HepG2 (cell line): ENCODE results near the gene SNRNP27. TPM values are rescaled to one million over a fixed set of nuclear protein-coding genes. Genes with fewer than 3 reads are reported as not detected.

Experiments
- DPF2 ChIP-seq: sonication (generic); formaldehyde crosslinking; IDR thresholded peaks from 2 replicates; pipeline ENCODE4 v1.4.0; 2020; ENCODE audit warnings: mild to moderate bottlenecking, low read depth, missing genetic modification reagents, borderline replicate concordance
- GTF3A ChIP-seq: sonication (generic); formaldehyde crosslinking; conservative IDR thresholded peaks from 2 replicates; pipeline ENCODE4 v1.4.0; 2020; ENCODE audit warnings: mild to moderate bottlenecking, missing genetic modification reagents
- HMG20A ChIP-seq: IDR thresholded peaks from 2 replicates; pipeline ENCODE4 v1.6.1; 2016; ENCODE audit warnings: borderline replicate concordance
- HOMEZ ChIP-seq: IDR thresholded peaks from 2 replicates; pipeline ENCODE4 v1.6.1; 2016; ENCODE audit warnings: low read depth
- KLF16 ChIP-seq, 2 experiments: sonication (generic) in 1 of 2; formaldehyde crosslinking in 1 of 2; IDR thresholded peaks; 2 replicates each; pipeline versions ENCODE4 v1.6.1 to v1.8.0; 2016 to 2023; ENCODE audit warnings: missing genetic modification reagents in 2 of 2, missing compliant biosample characterization in 1 of 2
- LCORL ChIP-seq, 2 experiments: fragments of 450-650 bp in 1 of 2; sonication (generic) in 1 of 2; formaldehyde crosslinking in 1 of 2; IDR thresholded peaks; 2 replicates each; pipeline versions ENCODE4 v1.5.0 to v1.6.1; 2017 to 2020; ENCODE audit warnings: antibody characterized with exemption in 1 of 2, missing genetic modification reagents in 1 of 2
- MXD3 ChIP-seq: IDR thresholded peaks from 2 replicates; pipeline ENCODE4 v1.6.1; 2016; ENCODE audit warnings: mild to moderate bottlenecking, missing biosample characterization, missing genetic modification reagents
- NFIB ChIP-seq: sonication (generic); formaldehyde crosslinking; IDR thresholded peaks from 2 replicates; pipeline ENCODE4 v1.9.0; 2021; ENCODE audit warnings: missing genetic modification reagents, mild to moderate bottlenecking, borderline replicate concordance
- NFRKB ChIP-seq: fragments of 450-650 bp; IDR thresholded peaks from 2 replicates; pipeline ENCODE4 v1.6.1; 2017
- RBFOX2 ChIP-seq: fragments of 200-400 bp; formaldehyde crosslinking; IDR thresholded peaks from 2 replicates; pipeline ENCODE4 v1.6.1; 2017; ENCODE audit warnings: low read depth, mild to moderate bottlenecking, low read length
- STAT6 ChIP-seq: sonication (generic); formaldehyde crosslinking; IDR thresholded peaks from 2 replicates; pipeline ENCODE4 v1.4.0; 2020; ENCODE audit warnings: missing genetic modification reagents, mild to moderate bottlenecking, borderline replicate concordance
- TCF12 ChIP-seq, 2 experiments: fragments of 450-650 bp in 1 of 2; sonication (generic) in 1 of 2; formaldehyde crosslinking in 1 of 2; IDR thresholded peaks; 2 replicates each; pipeline versions ENCODE4 v1.6.1 to v1.8.0; 2017 to 2022; ENCODE audit warnings: antibody characterized with exemption in 1 of 2, mild to moderate bottlenecking in 1 of 2, missing genetic modification reagents in 1 of 2, moderate library complexity in 1 of 2
- XBP1 ChIP-seq: sonication (generic); formaldehyde crosslinking; IDR thresholded peaks from 2 replicates; pipeline ENCODE4 v1.5.0; 2020; ENCODE audit warnings: missing genetic modification reagents
- ZBTB25 ChIP-seq: IDR thresholded peaks from 2 replicates; pipeline ENCODE4 v1.6.1; 2018; ENCODE audit warnings: missing genetic modification reagents
- ZNF101 ChIP-seq: sonication (generic); formaldehyde crosslinking; IDR thresholded peaks from 2 replicates; pipeline ENCODE4 v1.4.0; 2020; ENCODE audit warnings: mild to moderate bottlenecking, low read depth, missing genetic modification reagents, borderline replicate concordance
- ZNF275 ChIP-seq: sonication (generic); formaldehyde crosslinking; IDR thresholded peaks from 2 replicates; pipeline ENCODE4 v1.8.0; 2022; ENCODE audit warnings: missing genetic modification reagents, mild to moderate bottlenecking, inconsistent platforms, borderline replicate concordance
- ZNF740 ChIP-seq: sonication (generic); formaldehyde crosslinking; IDR thresholded peaks from 2 replicates; pipeline ENCODE4 v1.4.0; 2020; ENCODE audit warnings: missing genetic modification reagents
- ZSCAN20 ChIP-seq: sonication (generic); formaldehyde crosslinking; IDR thresholded peaks from 2 replicates; pipeline ENCODE4 v1.4.0; 2020; ENCODE audit warnings: missing genetic modification reagents, mild to moderate bottlenecking, borderline replicate concordance
- ZSCAN29 ChIP-seq: sonication (generic); formaldehyde crosslinking; conservative IDR thresholded peaks from 2 replicates; pipeline ENCODE4 v1.4.0; 2020; ENCODE audit warnings: mild to moderate bottlenecking, missing genetic modification reagents
- polyA plus RNA-seq, 8 experiments: library from polyadenylated mRNA; depleted of rRNA in 3 of 8; stranded (reverse) in 7 of 8; unstranded in 1 of 8; fragments of >200 nt; fragmentation: Illumina TruSeq in 4 of 8; extraction: Trizol in 4 of 8; gene quantifications; 2 replicates each; pipeline versions ENCODE4 v1.2.1 to v1.2.3, GENCODE V29; 2011 to 2016; ENCODE audit warnings: low read depth in 4 of 8, missing spikeins in 1 of 8, mixed read lengths in 1 of 8; ENCODE audit not compliant: insufficient read depth in 1 of 8
- total RNA-seq, 5 experiments: library from RNA; depleted of rRNA; stranded (reverse); fragments of >200 nt; fragmentation: Illumina TruSeq; extraction: Trizol; gene quantifications; 2 replicates each; pipeline ENCODE4 v1.2.3, GENCODE V29; 2016; ENCODE audit warnings: low read depth in 1 of 5

The SNRNP27 gene
- total and polyA plus RNA-seq, 2 of the 13 experiments (the other 11 are each of a cell fraction or from before 2014, with no cell fraction given), result 49.8 to 54.6 TPM

GRCh38 chr2:69946351-69947324 is 52.9 kb downstream of the SNRNP27 start (continued):
- TF ChIP-seq HOMEZ (0 out of 2 replicates have a peak, but pooled peaks have one; percentile 4), LCORL (IDR thresholded peaks at IDR 0.05) (no peak), LCORL (CRISPR knock-in tag; IDR thresholded peaks at IDR 0.05) (peak; percentile 36; the same call in 1 of the 2 replicates), ZNF275 (no peak), GTF3A (CRISPR knock-in tag) (no peak), TCF12 (IDR thresholded peaks at IDR 0.05) (no peak), TCF12 (CRISPR knock-in tag; IDR thresholded peaks at IDR 0.05) (peak; percentile 8; the same call in 1 of the 2 replicates), NFRKB (no peak), ZNF740 (CRISPR knock-in tag) (0 out of 2 replicates have a peak, but pooled peaks have one; percentile 30), ZBTB25 (no peak), KLF16 (CRISPR knock-in tag; IDR thresholded peaks at IDR 0.05) (0 out of 4 replicates have a peak, but pooled peaks of 1 of the 2 experiments have one; percentile 28), STAT6 (CRISPR knock-in tag) (no peak; the same call in 1 of the 2 replicates), XBP1 (CRISPR knock-in tag) (no peak), DPF2 (peak; percentile 53; the same call in 1 of the 2 replicates), ZSCAN20 (CRISPR knock-in tag) (no peak), MXD3 (CRISPR knock-in tag) (0 out of 2 replicates have a peak, but pooled peaks have one; percentile 8), ZNF101 (no peak), HMG20A (CRISPR knock-in tag) (peak; percentile 55; the same call in 1 of the 2 replicates), RBFOX2 (peak; percentile 69), ZSCAN29 (CRISPR knock-in tag) (0 out of 2 replicates have a peak, but pooled peaks have one; percentile 50), NFIB (CRISPR knock-in tag) (no peak)
